Measurements from ENCODE around the gene ATG5. TPM values are rescaled to one million over a fixed set of nuclear protein-coding genes. Genes with fewer than 3 reads are reported as not detected.
A peak's percentile ranks its signal among the peaks of the same experiment; 100 is the strongest.
"Not testable (repeated sequence)": the region's sequence is repeated elsewhere in the genome, so short reads cannot be mapped to it uniquely, and the experiment has no call there.

Gene ATG5
- total RNA-seq, 1 experiment from 2014 or later = 44.9 TPM

DNA sequence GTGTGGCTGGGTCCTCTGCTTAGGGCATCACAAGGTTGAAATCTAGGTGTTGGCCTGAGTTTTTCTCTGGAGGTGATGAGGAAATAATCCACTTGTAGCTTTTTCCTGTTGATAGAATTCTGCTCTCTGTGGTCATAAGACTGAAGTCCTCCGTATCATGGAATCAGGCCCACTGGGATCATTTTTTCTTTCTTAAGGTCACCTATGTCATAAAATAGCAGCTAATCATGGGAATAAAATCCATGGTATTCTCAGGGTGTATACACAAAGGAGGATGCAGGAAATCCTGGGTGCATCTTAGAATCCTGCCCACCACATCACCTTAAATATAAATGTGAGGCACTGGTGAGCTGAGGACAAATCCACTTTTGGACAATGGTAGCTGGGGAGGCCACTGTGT is 166.7 kb downstream of the ATG5 start:
- DNase-seq (ENCODE audit: low read depth) = no peak

DNA sequence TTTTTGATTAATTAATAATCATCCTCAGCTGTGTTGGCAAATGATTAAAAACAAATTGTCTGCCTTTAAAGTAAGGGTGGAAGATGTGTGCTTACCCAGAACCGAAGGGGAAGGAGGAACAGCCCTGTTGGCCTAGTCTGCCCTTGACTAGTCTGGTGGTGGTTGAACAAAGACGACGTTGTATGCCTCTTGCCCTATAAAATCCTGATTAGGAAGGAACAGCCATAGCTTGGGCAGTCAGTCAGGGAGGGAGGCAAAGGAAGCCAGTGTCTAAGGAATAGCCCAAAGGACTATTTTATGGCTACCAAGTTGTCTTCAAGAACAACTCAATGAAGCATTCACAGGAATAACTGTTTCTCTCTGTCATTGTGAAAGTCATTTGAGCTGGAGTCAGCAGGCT is 168.7 kb downstream of the ATG5 start:
- no peak for DNase-seq (ENCODE audit: low read depth)

DNA sequence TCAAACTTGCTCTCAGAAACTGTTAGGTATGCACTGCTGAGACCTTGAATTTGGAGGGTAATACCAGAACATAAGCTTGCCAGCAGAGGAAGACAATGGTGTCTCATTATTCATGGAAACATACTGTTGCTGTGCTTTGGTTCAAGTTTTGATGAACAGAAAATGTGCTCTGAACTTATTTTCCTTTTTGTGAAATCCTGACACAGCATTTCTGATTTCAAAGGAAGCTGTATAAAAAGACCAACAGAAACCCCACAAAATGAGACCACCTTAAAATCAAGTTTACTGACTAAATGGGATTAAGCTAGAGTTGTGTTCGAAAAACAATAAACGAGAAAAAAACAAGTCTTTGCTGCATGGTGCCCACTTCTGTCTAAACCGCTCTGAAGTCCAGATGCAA is 169.1 kb downstream of the ATG5 start:
- DNase-seq (ENCODE audit: low read depth) = no peak

DNA sequence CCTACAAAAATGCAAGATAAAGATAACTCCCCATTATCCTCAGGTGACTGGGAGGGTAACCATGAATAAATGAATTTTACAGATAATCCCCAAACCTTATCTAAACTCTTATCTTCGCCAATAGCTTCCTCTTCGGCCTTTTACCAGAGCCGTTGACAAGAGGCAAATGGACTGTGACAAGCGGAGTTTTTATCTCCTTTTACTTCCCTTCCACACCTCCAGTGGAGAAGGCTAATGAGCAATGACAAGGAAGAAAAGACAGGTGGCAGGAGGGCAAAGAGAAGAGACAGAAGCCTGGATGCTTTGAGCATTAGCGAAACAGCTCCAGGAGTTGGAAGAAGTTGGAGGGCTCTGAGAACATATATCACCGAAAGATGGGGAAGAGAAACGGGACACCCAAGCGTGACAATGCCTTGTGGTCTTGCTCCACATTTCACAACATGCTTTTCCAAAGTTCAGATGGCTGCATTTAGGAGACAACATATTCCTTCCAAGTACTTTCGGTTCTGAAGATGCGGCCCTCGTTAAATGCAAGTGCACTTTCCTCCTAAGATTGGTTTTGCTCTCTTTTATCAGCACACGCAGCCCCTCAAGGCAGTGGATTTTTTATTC is 170.2 kb downstream of the ATG5 start:
- DNase-seq (ENCODE audit: low read depth) = no peak

DNA sequence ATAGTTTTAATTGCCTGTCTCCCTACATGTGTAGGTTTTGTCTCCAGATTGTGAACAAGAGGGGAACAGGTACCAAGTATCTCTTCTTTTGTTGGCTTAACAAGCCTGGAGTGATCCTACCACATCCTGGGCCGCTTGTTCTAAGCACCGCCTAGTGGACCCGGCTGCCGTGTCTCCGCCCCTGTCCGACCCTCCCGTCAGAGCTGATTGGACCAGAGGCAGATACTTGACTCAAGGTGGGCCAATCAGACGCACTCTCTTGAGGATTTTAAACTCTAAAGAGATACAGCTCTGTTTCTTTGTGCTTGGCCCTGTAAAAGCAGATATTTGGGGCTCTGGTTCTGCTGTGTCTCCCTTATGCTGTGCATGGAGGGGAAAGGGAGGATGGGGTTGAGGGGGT is 171.2 kb downstream of the ATG5 start:
- DNase-seq (ENCODE audit: low read depth) = no peak

DNA sequence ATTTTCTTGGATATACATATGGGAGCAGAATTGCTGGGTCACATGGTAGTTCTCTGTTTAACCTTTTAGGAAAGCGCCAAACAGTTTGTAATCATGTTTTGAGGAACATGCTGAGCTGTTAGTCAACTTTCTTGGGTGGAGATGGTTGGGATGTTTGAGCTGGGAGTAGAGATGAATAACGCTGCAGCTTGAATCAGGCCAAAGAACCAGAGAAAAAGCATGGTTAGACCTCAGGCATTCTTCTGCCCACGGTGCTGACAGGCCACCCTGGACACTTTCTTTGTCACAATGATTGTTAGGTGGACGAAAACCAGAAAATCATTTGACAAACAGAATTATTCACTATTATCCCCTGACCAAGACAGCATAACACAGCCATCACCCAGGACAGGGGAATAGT is 172.6 kb downstream of the ATG5 start:
- DNase-seq (ENCODE audit: low read depth) = no peak

DNA sequence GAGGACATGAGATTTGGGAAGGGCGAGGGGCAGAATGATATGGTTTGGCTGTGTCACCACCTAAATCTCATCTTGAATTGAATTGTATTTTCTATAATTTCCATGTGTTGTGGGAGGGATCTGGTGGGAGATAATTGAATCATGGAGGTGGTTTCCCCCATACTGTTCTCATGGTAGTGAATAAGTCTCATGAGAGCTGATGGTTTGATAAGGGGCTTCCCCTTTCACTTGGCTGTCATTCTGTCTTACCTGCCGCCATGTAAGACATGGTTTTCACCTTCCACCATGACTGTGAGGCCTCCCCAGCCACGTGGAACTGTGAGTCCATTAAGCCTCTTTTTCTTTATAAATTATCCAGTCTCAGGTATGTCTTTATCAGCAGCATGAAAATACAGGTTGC is 173.1 kb downstream of the ATG5 start:
- DNase-seq (ENCODE audit: low read depth) = not testable (repeated sequence)

DNA sequence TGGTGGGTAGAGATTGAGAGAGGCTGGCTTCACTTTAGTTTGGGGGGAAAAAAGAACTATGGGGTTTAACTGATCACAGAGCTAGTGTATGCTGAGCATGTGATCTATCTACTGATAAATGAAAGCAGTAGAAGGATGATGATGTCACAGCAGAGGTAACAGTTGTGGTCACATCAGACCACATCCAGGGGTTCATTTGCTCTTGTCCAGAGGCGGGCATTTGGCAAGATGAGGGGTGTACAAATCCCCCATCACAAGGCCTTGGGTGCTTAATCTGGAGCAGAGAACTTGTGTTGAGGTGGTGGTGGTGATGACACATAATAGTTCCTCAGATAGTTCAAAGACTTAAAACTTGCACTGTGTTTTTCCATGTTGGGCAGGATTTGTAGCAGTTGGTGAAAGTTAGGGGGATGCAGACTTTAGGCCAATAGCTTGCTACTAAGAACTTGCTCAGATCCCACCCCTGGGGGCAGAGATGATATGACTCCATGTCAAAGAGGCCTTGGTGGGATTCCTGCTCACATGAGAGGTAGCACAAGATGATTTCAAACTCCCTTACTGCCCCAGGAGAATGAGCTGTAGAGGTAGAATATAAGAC is 176.0 kb downstream of the ATG5 start:
- no peak for DNase-seq (ENCODE audit: low read depth)

DNA sequence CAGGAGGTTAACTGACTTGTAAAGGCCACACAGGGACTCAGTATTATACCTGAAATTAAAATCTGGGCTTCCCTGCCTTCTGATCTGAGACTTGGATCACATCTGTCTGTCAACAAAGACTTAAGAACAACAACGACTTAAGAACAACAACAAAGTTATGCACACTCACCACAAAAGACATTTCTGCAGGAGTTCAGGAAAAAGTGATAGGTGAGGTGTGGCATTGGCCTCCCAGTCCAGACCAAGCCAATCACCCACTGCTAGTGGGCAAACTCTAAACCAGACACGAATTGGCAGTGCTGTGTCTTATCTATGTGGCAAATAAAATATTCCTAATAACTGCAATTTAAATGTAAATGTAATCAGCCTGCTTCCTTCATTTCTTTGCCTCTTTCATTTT is 178.1 kb downstream of the ATG5 start:
- no peak for DNase-seq (ENCODE audit: low read depth)

DNA sequence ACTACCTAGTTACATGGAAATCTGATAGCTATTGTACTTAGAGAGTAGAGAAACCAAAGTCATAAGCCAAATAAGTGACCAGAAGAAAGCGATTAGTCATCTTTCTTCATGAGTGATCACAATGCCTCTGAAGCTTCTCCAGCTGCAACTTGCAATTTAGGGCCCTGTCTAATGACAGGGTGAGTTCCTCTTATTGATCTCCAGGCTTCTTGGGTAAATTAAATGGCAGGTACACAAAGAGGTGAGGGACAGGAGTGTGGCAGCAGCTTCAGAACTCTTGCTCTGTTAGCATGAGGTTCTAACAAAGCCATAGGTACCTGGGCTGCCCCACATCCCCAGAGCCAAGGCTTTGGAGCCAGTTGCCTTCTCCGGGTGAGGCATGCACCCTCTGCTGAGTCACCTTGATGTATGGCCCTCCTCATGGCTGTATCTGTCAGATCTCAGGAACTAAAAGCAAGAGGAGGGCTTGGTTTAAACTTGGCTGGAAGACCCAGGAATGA is 178.7 kb downstream of the ATG5 start:
- peak; percentile 53 for DNase-seq (ENCODE audit: low read depth)

DNA sequence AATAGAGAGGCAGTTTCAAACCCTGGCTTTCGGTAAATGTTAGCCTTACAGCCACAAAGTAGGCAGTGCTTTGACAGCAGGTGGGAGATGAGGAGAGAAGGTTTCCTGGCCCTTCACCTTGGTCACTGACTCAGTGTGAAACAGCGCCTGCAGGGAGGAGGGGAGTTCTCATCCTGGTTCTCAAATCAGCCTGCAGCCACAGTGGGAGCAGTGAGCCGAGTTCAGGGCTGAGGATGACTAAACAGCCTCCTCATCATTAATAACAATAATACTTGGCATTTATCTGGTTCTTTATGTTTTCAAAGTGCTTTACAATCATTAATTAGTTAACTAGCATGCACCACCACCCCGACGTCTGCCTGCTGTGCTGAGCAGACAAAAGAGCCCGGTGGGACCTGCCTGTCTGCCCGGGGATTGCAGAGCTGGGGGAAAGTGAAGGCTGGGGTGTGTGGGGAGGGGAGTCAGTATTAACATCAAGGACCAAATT is 179.8 kb downstream of the ATG5 start:
- peak; percentile 56 for DNase-seq (ENCODE audit: low read depth)

DNA sequence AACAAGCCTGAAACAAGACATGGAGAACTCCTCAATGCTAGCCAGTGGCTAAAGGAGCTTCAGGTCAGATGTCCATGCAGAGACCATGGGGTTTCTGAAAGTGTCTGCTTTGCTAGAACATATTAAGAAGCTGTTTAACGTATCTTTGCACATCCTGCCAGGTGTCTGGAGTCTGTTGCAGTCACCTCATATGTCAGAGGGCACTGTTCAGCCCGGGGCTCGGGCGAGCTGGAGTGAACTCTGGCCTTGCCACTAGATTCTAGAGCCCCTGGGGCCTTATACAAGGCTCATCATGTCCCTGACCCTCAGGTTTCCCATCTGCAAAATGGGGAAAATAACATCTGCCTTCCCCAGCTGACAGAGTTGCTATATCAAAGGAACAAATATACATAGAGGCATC is 180.4 kb downstream of the ATG5 start:
- DNase-seq (ENCODE audit: low read depth) = no peak

DNA sequence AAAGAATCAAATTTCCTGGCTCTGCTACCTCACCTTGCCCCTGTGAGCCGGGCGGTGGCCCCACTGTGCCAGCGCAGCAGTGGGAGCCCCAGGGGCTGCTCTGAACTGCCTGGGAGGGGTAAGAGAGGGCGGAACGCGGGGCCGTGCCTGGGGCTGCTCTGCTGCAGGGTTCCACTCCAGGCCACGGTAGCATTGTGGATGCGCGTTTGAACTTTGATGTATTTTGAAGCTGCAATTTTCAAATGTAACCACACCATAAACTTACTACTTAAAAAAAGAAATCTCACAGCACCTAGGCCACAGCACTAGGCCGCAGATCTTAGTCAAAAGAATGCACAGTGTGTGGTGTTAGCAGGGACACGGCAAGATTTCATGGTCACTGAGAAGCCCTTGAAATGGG is 181.9 kb downstream of the ATG5 start:
- no peak for DNase-seq (ENCODE audit: low read depth)

DNA sequence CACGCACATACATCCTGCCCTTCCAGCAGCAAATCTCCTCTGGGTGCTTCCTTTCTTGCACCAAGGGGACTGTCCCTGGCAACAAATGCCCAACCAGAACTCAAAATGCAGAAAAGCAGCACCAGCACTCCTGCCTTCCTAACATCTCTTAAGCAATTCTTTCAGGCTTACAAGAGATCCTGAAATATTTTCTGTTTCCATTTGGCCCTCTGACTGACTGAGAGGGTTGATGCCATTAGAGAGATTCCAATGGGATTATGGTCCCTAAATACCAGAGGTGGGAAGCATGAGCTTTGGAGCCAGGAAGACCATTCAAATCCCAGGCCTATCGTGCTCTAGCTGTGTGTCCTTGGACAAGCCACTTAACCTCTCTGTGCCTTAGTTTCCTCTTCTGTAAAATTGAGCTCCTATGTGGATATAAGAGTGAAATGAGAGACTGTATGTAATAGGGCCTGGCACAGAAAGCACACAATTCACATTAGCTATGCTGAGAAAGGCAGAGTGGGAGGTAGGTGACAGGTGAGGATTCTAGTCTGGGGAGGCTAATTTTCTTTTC is 182.6 kb downstream of the ATG5 start:
- no peak for DNase-seq (ENCODE audit: low read depth)

DNA sequence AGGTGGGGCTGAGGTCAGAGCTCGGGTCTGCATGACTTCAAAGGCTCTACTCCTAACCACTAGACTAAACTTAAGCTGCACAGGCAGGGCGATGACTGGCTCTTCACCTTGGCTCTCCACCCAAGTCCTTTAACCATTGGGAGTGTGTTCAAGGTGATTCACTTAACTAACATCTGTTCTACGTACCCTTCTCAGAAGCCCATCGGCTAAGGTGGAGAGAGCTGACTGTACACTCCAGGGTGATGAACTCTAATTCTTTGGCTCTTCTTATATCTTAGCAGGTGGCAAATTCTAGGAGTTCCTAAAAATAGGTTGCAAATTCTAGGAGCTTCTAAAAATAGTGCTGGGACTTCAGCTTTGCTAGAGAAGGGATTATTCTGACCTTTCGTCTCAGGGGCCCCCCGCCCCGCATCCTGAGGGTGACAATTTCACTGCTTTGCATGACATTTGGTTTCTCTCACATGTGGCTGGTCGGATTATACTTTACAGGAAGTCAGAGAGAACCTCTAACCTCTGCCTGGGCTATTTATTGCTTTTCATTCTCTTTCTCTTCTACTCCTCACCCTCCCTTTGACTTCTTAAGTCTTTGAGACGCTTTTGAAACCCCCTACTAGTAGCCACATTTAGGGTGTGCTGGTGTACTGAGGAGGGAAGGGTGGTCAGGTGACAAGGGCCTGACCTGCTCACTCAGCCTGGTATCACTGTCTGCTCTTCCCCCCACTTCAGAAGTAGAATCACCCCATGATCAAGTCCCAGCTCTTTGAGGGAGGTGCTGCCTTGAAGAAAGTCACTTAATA is 183.9 kb downstream of the ATG5 start:
- DNase-seq (ENCODE audit: low read depth) = no peak

DNA sequence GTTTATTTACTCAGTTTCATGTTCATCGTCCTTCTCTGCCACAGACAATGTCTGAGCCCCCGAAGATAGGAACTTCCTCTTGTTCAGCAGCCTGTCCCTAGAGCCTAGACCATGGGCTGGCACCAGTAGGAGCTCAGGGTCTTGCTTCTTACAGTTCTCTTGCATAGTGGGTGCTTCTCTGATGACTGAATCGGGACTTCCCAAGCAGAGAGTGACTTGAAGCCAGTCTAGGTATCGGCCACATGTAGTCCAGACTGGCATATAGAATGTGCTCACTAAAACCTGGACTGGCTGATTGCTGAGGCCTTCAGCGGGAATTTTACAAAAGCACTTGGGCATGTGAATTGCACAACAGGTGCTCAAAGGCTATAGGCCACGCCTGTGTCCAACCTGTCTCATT is 187.4 kb downstream of the ATG5 start:
- DNase-seq (ENCODE audit: low read depth) = no peak

DNA sequence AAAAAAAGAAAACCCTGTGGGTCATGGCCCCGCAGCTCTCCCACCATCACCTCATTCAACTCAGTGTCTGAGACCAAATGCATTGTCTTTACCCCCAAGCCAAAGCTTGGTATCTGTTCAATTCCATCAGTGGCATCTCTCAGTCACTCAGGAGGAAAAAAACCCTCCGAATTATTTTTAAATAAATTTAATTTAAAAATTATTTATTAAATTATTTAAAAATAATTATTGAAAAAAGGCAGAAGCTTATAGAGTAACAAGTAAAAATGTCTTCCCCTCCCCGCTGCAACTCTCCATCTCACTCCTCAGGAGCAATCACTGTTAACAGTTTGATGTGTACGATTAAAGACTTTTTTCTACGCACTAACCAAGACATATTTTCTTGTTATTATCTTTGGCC is 188.7 kb downstream of the ATG5 start:
- DNase-seq (ENCODE audit: low read depth) = no peak

DNA sequence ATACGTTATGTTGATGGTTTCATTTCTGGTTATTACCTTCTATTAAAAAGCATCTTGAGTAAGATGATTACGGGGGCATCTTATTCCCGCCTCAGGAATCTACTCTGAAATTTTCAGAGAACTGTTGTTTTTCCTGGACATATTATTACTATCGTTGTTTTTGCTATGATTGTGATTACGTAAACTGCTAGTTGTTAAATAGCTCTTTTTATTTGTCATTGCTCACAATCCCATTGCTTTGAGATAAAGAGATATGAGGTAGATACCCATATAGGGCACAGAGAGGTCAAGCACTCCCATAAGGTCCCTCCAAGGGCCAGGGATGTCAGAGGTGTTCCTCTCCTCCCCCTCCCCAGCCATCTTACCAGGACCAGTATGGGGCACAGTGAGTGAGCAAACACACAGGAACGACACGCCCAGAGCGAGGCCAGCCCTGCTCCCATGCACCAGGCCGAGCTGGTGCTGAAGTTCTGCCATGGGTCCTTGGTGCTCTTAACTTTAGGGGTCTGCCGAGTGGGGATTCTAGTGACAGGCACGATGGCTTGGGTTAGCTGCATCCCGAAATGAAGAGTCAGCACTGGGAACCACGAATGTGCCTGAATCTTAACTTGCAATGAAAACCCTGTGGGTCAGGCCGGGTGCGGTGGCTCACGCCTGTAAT is 189.5 kb downstream of the ATG5 start:
- DNase-seq (ENCODE audit: low read depth) = no peak

DNA sequence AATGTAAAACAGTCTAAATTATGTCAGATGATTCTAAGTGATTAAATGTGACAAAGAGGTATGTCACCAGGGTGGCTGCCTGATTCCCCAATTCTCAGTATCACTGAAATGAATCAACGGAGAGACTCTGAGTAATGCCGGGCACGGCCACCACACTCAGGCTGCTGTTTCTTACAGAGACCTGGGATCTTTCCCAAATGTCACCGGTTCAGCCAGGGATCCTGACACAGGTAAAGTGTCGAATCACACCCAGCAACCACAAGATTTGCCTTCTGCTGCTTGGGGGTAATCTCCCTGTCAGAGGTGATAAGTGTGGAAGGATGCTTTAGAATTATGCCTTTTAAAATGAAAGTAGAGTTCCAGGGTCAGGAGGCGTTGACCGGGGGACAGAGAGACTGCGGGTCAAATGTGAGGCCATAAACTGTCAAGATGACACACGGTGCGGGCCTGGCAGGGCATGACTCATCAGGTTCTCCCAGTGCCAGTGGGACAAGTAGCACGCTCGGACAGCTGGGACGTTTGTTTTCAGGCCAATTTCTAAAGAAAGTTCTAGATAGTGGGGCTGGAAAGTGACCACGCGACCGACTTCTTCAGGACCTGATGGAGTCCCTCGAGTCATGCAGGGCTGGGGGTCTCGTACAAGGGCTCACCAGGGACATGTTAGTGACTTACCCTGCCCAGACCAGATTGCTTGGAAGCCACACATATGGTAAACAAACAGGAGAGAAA is 190.5 kb downstream of the ATG5 start:
- no peak for DNase-seq (ENCODE audit: low read depth)
